ENCODE data around the gene FKRP. TPM values are rescaled to one million over a fixed set of nuclear protein-coding genes. Genes with fewer than 3 reads are reported as not detected.

FKRP gene
- total and polyA plus RNA-seq, 8 donors, result 5.0 to 17.4 (median 8.0) TPM

DNA sequence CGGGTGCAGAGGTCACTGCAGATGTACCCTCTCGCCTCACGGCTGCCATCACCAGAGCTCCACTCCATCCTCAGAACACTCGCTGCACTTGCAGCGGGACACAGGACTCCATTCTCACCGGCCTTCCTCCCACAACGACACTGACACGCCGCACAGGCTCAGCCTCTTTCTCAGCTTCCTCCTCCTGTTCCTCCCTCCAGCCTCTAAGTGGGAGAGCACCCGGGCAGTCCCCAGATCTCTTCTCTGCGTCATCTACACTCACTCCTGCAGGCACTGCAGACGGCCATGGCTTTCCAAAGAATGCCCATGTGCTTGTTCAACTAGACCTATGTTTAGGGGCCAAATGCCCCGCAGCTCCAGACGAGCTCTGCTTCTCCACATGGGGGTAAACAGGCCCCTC is 14.3 kb upstream of the FKRP start:
- Histone ChIP-seq H3K4me1 (no peaks in the 10 kb centered on the region), H3K27ac (no peak overlapping the region)
- WGBS, 2 donors, result 84 to 89% methylated on average over 14 of the region's 14 CpGs

DNA sequence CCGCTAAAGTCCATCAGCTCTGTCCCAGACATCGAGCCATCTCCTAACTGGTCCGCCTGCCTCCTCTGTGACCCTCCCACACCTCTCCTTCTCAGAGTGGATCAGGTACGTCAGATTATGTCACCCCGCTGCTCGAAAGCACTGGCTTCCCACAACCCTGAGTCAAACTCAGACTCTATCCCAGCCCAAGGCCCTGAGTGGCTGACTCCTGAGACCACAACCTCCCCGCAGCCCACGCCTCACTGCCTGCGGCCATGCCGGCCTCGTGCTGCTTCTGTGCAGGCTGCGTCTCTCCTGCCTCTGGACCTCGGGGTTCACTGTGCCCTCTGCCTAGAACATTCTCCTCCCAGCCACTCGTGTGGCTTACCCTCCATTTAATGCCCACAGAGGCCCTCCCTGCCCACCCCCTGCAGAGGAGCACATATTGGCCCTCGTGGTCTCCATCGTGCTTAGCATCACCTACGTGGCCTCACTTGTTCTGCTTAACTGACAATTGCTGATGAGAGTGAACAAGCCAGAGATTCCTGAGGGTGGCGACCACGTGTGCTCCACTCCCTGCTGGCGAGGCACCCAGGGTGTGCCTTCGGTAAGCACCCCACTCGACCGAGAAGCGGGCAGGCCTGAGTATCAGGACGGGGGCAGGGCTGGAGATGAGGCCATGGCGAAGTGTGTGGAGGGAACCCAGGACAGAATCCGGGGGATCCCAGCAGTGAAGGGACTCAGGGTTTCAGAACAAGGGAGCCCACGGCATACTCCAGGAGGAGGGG is 13.5 kb upstream of the FKRP start:
- 90 to 93% methylated on average over 28 of the region's 28 CpGs for WGBS, 2 donors
- no peaks in the 10 kb centered on the region for H3K4me1 ChIP-seq
- H3K27me3 ChIP-seq, result no peaks in the 10 kb centered on the region
- intact Hi-C loops (cut with DNase I), result no loop called here
- DNase-seq (peak in 2 of 6 donors; percentile 17 to 53), ATAC-seq (no peak), FAIRE-seq (no peak)
- peaks cover 6 to 52% (median 18%) of the 10 kb centered on the region in 3 donors for H3K36me3 ChIP-seq
- TF ChIP-seq, protein P1, sequence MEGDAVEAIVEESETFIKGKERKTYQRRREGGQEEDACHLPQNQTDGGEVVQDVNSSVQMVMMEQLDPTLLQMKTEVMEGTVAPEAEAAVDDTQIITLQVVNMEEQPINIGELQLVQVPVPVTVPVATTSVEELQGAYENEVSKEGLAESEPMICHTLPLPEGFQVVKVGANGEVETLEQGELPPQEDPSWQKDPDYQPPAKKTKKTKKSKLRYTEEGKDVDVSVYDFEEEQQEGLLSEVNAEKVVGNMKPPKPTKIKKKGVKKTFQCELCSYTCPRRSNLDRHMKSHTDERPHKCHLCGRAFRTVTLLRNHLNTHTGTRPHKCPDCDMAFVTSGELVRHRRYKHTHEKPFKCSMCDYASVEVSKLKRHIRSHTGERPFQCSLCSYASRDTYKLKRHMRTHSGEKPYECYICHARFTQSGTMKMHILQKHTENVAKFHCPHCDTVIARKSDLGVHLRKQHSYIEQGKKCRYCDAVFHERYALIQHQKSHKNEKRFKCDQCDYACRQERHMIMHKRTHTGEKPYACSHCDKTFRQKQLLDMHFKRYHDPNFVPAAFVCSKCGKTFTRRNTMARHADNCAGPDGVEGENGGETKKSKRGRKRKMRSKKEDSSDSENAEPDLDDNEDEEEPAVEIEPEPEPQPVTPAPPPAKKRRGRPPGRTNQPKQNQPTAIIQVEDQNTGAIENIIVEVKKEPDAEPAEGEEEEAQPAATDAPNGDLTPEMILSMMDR (IDR thresholded peaks at IDR 0.05), result no peak
- H3K4me3 ChIP-seq, result no peak overlapping the region
- H3K27ac ChIP-seq, result no peak overlapping the region
- H3K9me3 ChIP-seq, result no peaks in the 10 kb centered on the region

More for the DNA sequence above, 14.3 kb upstream of the FKRP start:
- no peaks in the 10 kb centered on the region for H3K9me3 ChIP-seq
- H3K27me3 ChIP-seq, result no peaks in the 10 kb centered on the region
- no peak overlapping the region for H3K4me3 ChIP-seq
- DNase-seq, result peak in 1 of 6 donors; percentile 20
- intact Hi-C loops (cut with DNase I), result no loop called here
- no peak for FAIRE-seq
- peaks cover 13 to 54% (median 18%) of the 10 kb centered on the region in 3 donors for H3K36me3 ChIP-seq
- TF ChIP-seq, protein P1 (IDR thresholded peaks at IDR 0.05), result no peak
- ATAC-seq, result peak in 1 of 4 donors; percentile 29

DNA sequence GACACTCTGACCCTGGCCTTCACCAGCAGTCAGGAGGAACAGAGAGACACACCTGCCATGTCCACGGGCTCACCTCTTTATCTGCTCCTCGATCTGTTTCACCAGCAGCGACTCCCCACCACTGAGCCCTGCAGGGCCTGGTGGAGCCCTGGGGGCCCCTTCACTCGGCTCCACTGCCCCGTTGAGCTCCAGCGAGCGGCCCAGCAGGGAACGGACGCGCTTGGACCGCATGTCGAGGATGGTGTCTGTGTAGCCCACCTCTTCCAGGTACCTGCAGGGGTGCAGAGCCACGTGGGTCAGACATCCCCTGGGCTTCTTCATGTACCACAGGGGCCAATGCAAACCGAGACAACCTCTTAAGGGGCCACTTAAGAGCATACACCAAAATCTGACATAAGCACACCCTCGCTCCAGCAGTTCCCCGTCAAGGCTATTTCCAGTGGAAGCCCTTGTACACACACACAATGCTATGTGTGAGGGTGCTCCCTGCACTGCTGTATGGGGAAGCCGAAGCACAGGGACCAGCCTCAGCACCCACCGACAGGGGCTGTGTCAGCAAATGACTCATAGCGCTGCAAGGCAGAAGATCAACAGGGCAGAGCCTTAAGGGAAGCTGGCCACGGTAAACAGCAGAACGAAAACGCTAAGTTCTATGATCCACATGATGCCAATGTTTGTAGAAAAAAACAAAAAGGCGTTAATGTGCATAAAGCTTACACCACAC is 12.7 kb upstream of the FKRP start:
- ATAC-seq (peak in 2 of 4 donors; percentile 48 to 63), DNase-seq (peak in 2 of 6 donors; percentile 12 to 38), FAIRE-seq (no peak)
- Histone ChIP-seq H3K27me3 (no peaks in the 10 kb centered on the region), H3K4me3 (no peak overlapping the region), H3K4me1 (no peaks in the 10 kb centered on the region), H3K36me3 (peaks cover 3 to 57% (median 12%) of the 10 kb centered on the region in 3 donors), H3K9me3 (no peaks in the 10 kb centered on the region), H3K27ac (peak overlapping the region in 2 of 4 donors; percentile 17 to 20)
- 86 to 92% methylated on average over 23 of the region's 23 CpGs for WGBS, 2 donors
- intact Hi-C loops (cut with DNase I), result no loop called here
- TF ChIP-seq, protein P1 (IDR thresholded peaks at IDR 0.05), result no peak

DNA sequence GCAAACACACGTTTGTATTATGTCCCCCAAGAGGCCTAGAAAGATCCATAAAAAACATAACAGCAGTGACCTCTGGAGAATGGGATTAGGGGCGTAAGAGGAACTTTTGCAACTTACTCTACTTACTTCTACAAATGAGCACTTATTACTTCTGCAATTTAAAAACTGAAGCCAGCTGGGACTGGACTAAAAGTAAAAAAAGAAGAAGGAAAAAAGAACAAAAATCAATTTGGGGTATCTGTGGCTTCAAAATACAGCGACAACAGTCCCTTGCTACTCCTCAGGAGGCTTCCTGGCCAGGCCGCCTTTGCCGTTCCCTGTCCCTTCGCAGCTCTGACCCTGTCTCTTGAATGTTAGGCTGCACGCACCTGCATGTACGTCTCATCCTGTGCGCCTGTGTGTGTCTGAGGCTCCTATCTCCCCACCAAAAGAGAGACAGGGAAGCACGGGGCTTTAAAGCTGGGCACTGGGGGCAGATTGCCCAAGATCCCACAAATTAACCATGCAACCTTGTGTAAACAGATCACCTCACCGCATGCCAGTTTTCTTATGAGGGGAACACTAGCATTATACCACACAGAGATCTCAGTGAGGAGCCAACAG is 12.1 kb upstream of the FKRP start:
- Histone ChIP-seq H3K27ac (peak overlapping the region in 2 of 4 donors; percentile 17 to 20), H3K4me1 (no peaks in the 10 kb centered on the region), H3K36me3 (peaks cover 3 to 53% (median 11%) of the 10 kb centered on the region in 3 donors), H3K9me3 (no peaks in the 10 kb centered on the region), H3K27me3 (no peaks in the 10 kb centered on the region), H3K4me3 (no peak overlapping the region)
- FAIRE-seq, result no peak
- WGBS, 2 donors, result 86 to 89% methylated on average over 11 of the region's 11 CpGs
- TF ChIP-seq, protein P1 (IDR thresholded peaks at IDR 0.05), result no peak
- peak in 1 of 4 donors; percentile 9 for ATAC-seq
- peak in 1 of 6 donors; percentile 12 for DNase-seq
- intact Hi-C loops (cut with DNase I), result no loop called here

All from pancreas (tissue), 10 donors.